Esophagus squamous epithelium (tissue), 5 donors: Measurements from ENCODE around the gene POLR2I. TPM values are rescaled to one million over a fixed set of nuclear protein-coding genes. Genes with fewer than 3 reads are reported as not detected.

Experiments
- DNase-seq: peaks from one replicate; lab custom pipeline; 2025; lab: John Stamatoyannopoulos, UW
- H3K27ac ChIP-seq, 4 donors: fragments of 200-600 bp; sonication (generic); one replicate each; pipeline ENCODE4 v1.5.1; 2016 to 2019; ENCODE audit warnings: mild to moderate bottlenecking in 1 of 4
- H3K27me3 ChIP-seq, 4 donors: fragments of 200-600 bp; sonication (generic); 1 replicate in 3 of 4; 2 replicates in 1 of 4; pipeline versions ENCODE4 v1.5.1 to v1.6.0; 2017 to 2021; ENCODE audit warnings: antibody characterized with exemption in 1 of 4
- H3K36me3 ChIP-seq, 3 donors: fragments of 200-600 bp; sonication (generic); one replicate each; pipeline ENCODE4 v1.5.1; 2016 to 2019
- H3K4me1 ChIP-seq, 3 donors: fragments of 200-600 bp; sonication (generic); one replicate each; pipeline ENCODE4 v1.5.1; 2017 to 2019
- H3K4me3 ChIP-seq, 4 donors: fragments of 200-600 bp; sonication (generic); 1 replicate in 3 of 4; 2 replicates in 1 of 4; pipeline ENCODE4 v1.5.1; 2016 to 2019; ENCODE audit warnings: mild to moderate bottlenecking in 2 of 4, moderate library complexity in 1 of 4
- H3K9me3 ChIP-seq, 3 donors: fragments of 200-600 bp; sonication (generic); one replicate each; pipeline ENCODE4 v1.5.1; 2016 to 2019
- POLR2A ChIP-seq, 4 donors: fragments of 450-650 bp; IDR thresholded peaks; one replicate each; pipeline ENCODE4 v1.6.1; 2017; ENCODE audit warnings: antibody characterized with exemption in 4 of 4, mild to moderate bottlenecking in 4 of 4, moderate library complexity in 3 of 4
- WGBS, 2 donors: methylation state at CpG; one replicate each; pipeline ENCODE4 v1.1.5; 2018; 5-methylcytosine and 5-hydroxymethylcytosine counted together
- intact Hi-C: fragments of 100-400 bp; cut with DNase I; formaldehyde crosslinking; loops from one replicate; pipeline ENCODE4 v1.15.0; 2022
- total RNA-seq, 4 donors: library from RNA; depleted of rRNA; stranded (reverse); fragments of >200 nt; gene quantifications; one replicate each; pipeline ENCODE4 v1.1.0, GENCODE V29; 2016
- TF ChIP-seq, protein P1 (sequence below), 6 experiments: fragments of 450-650 bp in 4 of 6; fragments of 200-600 bp in 2 of 6; sonication (generic) in 2 of 6; IDR thresholded peaks; one replicate each; pipeline ENCODE4 v1.5.1; 2016 to 2019; ENCODE audit warnings: antibody characterized with exemption in 6 of 6, mild to moderate bottlenecking in 4 of 6, moderate library complexity in 4 of 6
- donor health status: DM: yes; HTN: yes; CAD: no.

Gene POLR2I
- total RNA-seq, 4 donors from 2014 or later: 41.7 to 58.0 (median 47.6) TPM

DNA sequence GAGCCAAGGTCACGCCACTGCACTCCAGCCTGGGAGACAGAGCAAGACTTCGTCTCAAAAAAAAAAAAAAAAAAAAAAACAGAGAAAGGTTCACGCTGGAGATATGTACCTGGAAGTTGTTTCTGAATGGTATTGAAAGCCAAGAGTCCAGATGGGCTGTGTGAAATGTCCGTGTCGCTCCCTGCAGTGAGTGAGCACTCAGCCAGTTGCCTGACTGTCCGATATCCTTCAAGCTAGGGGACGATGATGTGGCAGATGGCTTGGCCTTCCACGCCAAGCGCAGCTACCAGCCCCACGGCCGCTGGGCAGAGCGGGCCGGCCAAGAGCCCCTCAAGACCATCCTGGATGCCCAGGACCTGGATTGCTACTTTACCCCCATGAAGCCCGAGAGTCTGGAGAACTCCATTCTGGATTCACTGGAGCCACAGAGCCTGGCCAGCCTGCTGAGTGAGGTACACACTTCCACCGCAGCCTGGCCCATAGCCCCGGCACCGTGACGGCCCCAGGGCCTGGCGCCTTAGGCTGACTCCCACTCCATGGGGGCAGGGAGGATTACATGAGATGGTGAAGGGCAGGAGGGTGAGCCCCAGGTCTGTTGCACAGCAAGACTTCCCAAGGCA, 15.4 kb downstream of the POLR2I start:
- Histone ChIP-seq H3K4me1 (peaks cover 0 to 37% (median 5%) of the 10 kb centered on the region in 3 donors), H3K9me3 (no peaks in the 10 kb centered on the region), H3K4me3 (no peak overlapping the region), H3K27me3 (no peaks in the 10 kb centered on the region), H3K27ac (no peak overlapping the region), H3K36me3 (no peaks in the 10 kb centered on the region)
- DNase-seq: no peak
- TF ChIP-seq, protein P1, sequence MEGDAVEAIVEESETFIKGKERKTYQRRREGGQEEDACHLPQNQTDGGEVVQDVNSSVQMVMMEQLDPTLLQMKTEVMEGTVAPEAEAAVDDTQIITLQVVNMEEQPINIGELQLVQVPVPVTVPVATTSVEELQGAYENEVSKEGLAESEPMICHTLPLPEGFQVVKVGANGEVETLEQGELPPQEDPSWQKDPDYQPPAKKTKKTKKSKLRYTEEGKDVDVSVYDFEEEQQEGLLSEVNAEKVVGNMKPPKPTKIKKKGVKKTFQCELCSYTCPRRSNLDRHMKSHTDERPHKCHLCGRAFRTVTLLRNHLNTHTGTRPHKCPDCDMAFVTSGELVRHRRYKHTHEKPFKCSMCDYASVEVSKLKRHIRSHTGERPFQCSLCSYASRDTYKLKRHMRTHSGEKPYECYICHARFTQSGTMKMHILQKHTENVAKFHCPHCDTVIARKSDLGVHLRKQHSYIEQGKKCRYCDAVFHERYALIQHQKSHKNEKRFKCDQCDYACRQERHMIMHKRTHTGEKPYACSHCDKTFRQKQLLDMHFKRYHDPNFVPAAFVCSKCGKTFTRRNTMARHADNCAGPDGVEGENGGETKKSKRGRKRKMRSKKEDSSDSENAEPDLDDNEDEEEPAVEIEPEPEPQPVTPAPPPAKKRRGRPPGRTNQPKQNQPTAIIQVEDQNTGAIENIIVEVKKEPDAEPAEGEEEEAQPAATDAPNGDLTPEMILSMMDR (IDR thresholded peaks at IDR 0.05): no peak
- no peak for TF ChIP-seq POLR2A (IDR thresholded peaks at IDR 0.05)
- intact Hi-C loops: no loop called here
- 76 to 84% methylated on average over 7 to 13 of the region's 19 CpGs for WGBS, 2 donors

DNA sequence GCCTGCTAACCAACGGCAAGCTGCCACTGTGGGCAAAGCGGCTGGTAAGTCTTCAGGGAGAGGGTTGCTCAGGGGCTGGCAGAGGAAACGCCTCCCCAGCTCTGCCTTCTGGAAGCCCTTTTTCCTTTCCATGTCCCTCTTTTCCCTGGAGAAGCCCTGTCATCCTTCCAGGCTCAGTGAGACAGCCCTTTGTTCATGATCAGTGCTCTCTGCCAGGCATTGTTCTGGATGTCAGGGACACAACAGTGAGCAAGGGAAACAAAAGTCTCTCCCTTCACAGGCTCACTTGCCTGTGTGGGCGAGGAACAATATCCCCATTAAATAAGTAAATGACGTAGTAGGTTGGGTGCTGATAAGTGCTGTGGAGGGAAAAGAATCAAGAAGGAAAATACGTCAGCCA, 17.6 kb downstream of the POLR2I start:
- DNase-seq: no peak
- no peaks in the 10 kb centered on the region for H3K9me3 ChIP-seq
- H3K4me1 ChIP-seq: peaks cover 0 to 29% (median 5%) of the 10 kb centered on the region in 3 donors
- no peak overlapping the region for H3K4me3 ChIP-seq
- TF ChIP-seq, protein P1 (IDR thresholded peaks at IDR 0.05): no peak
- no peak for TF ChIP-seq POLR2A (IDR thresholded peaks at IDR 0.05)
- WGBS, 2 donors: 81 to 93% methylated on average over 6 of the region's 6 CpGs
- intact Hi-C loops: no loop called here
- H3K36me3 ChIP-seq: no peaks in the 10 kb centered on the region
- no peaks in the 10 kb centered on the region for H3K27me3 ChIP-seq
- no peak overlapping the region for H3K27ac ChIP-seq

DNA sequence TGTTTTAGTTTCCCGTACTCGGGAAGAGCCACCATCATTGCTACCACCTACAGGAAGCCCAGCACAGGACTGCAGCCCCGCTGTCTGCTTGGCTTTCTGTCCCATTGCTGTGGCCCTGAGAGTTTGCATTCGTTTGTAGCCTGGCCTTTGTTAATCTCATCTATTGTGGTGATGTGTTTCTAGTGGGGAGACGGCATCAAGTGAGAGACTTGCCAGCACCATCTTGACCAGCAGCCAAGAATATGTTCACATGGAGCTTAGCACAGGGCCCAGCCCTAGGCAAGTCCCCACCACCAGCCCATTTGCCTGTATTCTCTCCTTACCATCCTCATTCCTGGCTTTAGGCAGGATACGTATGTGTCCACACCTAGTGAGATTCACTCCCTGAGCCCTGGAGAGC, 21.0 kb downstream of the POLR2I start:
- intact Hi-C loops: no loop called here
- Histone ChIP-seq H3K27ac (no peak overlapping the region), H3K4me1 (peaks cover 0 to 12% (median 0%) of the 10 kb centered on the region in 3 donors), H3K36me3 (no peaks in the 10 kb centered on the region), H3K4me3 (no peak overlapping the region), H3K9me3 (no peaks in the 10 kb centered on the region), H3K27me3 (no peaks in the 10 kb centered on the region)
- no peak for DNase-seq
- TF ChIP-seq, protein P1 (IDR thresholded peaks at IDR 0.05): no peak
- TF ChIP-seq POLR2A (IDR thresholded peaks at IDR 0.05): no peak
- 55 to 61% methylated on average over 5 of the region's 6 CpGs for WGBS, 2 donors

DNA sequence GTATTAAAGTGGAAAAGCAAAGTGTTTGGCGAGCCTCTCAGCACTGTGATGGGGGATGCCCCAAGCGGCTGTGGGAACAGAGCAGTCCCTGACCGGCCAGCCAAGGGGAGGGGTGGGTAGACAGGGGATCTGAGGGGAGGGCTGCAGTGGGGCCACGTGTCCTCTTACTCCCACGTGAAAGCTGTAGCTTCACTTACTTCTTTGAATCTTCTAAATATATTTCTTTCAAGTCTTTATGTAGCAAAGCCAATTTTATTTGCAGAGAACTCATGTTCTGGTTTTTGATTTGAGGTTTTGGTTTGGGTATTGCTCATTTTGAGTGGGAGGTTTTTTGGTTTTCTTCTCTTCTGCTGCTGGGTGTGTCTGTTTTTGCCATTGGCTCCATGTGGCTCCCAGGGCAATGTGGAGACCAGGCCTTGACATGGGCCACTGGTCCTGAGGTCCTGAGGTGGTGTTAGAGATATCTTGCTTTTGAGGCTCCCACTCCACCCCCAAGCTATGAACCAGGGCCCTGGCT, 21.5 kb downstream of the POLR2I start:
- no peaks in the 10 kb centered on the region for H3K27me3 ChIP-seq
- intact Hi-C loops: no loop called here
- no peaks in the 10 kb centered on the region for H3K9me3 ChIP-seq
- no peak for TF ChIP-seq POLR2A (IDR thresholded peaks at IDR 0.05)
- TF ChIP-seq, protein P1 (IDR thresholded peaks at IDR 0.05): no peak
- H3K36me3 ChIP-seq: no peaks in the 10 kb centered on the region
- H3K4me3 ChIP-seq: no peak overlapping the region
- 88 to 93% methylated on average over 2 to 5 of the region's 5 CpGs for WGBS, 2 donors
- no peak overlapping the region for H3K27ac ChIP-seq
- DNase-seq: no peak
- peaks cover 0 to 12% (median 0%) of the 10 kb centered on the region in 3 donors for H3K4me1 ChIP-seq

DNA sequence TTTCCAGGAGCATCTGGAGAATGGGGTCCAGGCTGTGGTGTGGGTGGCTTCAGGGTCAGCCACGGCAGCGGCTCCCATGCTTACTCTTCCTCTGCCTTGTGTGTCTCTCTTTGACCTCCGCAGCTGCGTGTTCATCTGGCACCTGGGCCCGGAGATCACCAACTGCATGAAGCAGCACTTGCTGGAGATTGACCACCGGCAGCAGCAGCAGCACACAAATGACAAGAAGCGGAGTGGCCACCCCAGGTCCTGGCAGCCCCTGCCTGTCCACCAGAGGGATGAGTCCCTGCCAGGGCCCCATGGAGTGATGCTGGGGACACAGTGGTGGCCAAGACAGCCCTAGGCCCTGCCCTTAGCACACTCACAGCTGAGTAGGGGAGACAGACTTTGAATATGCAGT, 22.1 kb downstream of the POLR2I start:
- Histone ChIP-seq H3K9me3 (no peaks in the 10 kb centered on the region), H3K4me3 (no peak overlapping the region), H3K27me3 (no peaks in the 10 kb centered on the region), H3K4me1 (peaks cover 0 to 12% (median 0%) of the 10 kb centered on the region in 3 donors), H3K27ac (no peak overlapping the region), H3K36me3 (no peaks in the 10 kb centered on the region)
- 100% methylated on average over 4 of the region's 7 CpGs; no CpG with 5 or more reads in 1 of the 2 donors for WGBS, 2 donors
- TF ChIP-seq, protein P1 (IDR thresholded peaks at IDR 0.05): no peak
- no peak for TF ChIP-seq POLR2A (IDR thresholded peaks at IDR 0.05)
- DNase-seq: no peak
- intact Hi-C loops: no loop called here
